ENCODE measurements around the gene KDM2B.

KDM2B gene

DNA sequence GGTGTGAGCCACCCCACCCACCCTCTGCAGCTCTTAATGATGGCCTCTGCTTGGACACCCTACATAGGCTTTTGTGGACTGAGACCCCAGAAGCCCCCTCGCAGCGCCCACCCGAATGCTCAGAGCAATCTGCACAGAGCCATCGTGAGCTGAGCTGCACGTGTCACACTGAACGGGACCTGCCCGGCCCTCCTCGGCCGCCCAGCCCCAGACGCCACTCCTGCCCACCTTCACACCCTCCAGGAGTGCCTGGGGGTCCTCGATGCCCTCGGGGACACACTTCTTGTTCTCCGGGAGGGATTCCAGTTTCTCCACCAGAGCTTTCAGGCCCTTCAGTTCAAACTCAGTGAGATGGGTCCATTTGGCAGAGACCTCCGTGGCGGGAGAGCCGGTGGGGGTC is 71.5 kb downstream of the KDM2B start:
- TF ChIP-seq, protein P1, sequence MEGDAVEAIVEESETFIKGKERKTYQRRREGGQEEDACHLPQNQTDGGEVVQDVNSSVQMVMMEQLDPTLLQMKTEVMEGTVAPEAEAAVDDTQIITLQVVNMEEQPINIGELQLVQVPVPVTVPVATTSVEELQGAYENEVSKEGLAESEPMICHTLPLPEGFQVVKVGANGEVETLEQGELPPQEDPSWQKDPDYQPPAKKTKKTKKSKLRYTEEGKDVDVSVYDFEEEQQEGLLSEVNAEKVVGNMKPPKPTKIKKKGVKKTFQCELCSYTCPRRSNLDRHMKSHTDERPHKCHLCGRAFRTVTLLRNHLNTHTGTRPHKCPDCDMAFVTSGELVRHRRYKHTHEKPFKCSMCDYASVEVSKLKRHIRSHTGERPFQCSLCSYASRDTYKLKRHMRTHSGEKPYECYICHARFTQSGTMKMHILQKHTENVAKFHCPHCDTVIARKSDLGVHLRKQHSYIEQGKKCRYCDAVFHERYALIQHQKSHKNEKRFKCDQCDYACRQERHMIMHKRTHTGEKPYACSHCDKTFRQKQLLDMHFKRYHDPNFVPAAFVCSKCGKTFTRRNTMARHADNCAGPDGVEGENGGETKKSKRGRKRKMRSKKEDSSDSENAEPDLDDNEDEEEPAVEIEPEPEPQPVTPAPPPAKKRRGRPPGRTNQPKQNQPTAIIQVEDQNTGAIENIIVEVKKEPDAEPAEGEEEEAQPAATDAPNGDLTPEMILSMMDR (IDR thresholded peaks at IDR 0.05): no peak
- DNase-seq (ENCODE audit: low spot score): no peak
- H3K27ac ChIP-seq: no peak overlapping the region
- H3K4me3 ChIP-seq: no peak overlapping the region

DNA sequence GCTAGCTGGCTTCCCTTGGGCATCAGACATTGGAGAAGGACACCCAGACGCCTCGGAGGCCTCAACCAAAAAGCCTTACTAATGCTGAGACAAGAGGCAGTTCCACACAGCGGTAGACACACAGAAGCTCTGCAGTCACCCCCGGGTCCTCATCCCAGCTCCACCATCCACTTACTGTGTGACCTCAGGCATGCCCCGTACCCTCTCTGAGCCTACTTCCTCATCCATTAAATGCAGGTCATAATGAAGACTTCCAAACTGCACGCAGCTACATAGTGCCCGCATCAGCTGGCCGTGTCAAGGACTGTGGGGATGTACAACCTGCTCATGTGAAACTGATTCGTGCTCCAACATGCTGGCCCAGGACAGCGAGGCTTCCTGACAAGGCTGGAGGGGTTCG is 72.3 kb downstream of the KDM2B start:
- H3K4me3 ChIP-seq: no peak overlapping the region
- H3K27ac ChIP-seq: no peak overlapping the region
- TF ChIP-seq, protein P1 (IDR thresholded peaks at IDR 0.05): no peak
- DNase-seq (ENCODE audit: low spot score): no peak

DNA sequence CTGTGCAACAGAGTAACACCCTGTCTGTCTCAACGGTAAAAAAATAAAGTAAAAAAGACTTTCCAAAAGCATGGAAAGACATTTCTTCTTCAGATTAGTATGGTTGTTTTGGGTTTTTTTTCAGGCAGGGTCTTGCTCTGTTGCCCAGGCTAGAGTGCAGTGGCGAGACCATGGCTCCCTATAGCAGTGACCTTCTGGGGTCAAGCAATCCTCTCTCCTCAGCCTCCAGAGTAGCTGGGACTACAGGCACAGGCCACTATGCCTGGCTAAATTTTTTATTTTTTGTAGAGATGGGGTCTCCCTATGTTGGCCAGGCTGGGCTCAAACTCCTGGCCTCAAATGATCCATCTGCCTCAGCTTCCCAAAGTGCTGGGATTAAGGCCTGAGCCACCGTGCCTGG is 72.8 kb downstream of the KDM2B start:
- TF ChIP-seq, protein P1 (IDR thresholded peaks at IDR 0.05): no peak
- no peak overlapping the region for H3K4me3 ChIP-seq
- H3K27ac ChIP-seq: no peak overlapping the region
- no peak for DNase-seq (ENCODE audit: low spot score)

DNA sequence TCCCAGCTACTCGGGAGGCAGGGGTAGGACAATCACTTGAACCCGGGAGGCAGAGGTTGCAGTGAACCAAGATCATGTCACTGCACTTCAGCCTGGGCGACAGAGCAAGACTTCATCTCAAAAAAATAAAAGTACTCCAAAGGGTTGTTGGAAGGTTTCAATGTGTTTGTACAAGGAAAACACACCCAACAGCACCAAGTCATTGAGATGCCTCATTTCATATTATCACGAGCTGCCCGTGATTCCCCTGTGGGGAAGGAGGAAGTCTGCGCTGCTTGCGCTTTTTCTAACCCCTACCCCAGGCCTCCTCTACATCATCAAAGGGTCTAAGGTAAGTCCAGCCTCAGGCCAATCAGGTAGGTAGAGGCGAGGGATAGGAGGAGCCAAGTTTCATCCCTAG is 73.6 kb downstream of the KDM2B start:
- TF ChIP-seq, protein P1 (IDR thresholded peaks at IDR 0.05): no peak
- H3K4me3 ChIP-seq: no peak overlapping the region
- DNase-seq (ENCODE audit: low spot score): no peak
- no peak overlapping the region for H3K27ac ChIP-seq

DNA sequence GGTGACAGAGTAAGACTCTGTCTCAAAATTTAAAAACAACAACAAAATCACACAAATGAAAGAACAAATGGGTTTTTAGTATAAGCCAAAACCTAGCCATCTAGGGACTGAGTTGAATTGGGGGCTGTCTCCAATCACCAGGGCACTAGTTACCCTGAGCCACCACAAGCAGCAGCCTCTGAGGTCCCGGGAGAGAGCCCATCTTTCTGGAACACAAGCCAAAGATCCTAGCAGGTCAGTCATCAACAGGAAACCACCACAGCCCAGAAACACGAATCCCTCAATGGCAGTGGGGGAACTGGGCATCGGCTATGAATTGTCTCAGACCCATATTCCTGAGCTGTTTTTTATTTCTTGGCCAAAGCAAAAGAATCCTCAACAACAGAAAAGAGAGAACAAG is 75.3 kb downstream of the KDM2B start:
- H3K4me3 ChIP-seq: no peak overlapping the region
- H3K27ac ChIP-seq: no peak overlapping the region
- TF ChIP-seq, protein P1 (IDR thresholded peaks at IDR 0.05): no peak
- no peak for DNase-seq (ENCODE audit: low spot score)

DNA sequence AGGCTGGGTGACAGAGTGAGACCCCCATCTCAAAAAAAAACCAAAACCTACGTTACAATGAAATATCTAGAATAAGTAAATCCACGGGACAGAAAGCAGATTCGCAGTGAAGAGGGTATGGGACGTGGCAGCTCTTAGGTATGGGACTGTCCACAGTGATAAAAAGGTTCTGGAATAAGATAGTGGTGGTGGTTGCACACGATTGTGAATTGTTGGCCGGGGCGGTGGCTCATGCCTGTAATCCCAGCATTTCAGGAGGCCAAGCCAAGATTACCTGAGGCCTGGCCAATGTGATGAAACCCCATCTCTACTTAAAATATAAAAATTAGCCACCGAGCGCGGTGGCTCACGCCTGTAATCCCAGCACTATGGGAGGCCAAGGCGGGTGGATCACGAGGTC is 76.3 kb downstream of the KDM2B start:
- no peak for DNase-seq (ENCODE audit: low spot score)
- TF ChIP-seq, protein P1 (IDR thresholded peaks at IDR 0.05): no peak
- Histone ChIP-seq H3K27ac (no peak overlapping the region), H3K4me3 (no peak overlapping the region)

DNA sequence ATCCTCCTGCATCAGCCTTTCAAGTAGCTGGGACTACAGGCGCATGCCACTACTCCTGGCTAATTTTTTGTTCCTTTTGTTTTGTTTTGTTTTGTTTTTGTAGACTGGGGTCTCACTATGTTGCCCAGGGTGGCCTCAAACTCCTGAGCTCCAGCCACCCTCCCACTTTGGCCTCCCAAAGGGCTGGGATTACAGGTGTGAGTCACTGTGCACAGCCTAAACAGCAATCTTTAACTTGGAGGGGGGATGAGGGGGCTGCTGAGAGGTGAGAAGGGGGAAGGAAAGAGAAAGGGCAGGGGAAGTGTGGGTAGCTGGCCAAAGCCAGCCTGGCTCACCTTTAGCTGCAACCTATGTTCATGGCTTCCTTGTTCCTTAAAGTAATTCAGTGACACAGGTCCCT is 77.4 kb downstream of the KDM2B start:
- DNase-seq (ENCODE audit: low spot score): no peak
- Histone ChIP-seq H3K27ac (no peak overlapping the region), H3K4me3 (no peak overlapping the region)
- TF ChIP-seq, protein P1 (IDR thresholded peaks at IDR 0.05): no peak
